Esophagus squamous epithelium (tissue), 4 donors: Measurements from ENCODE around the gene DRAP1.

Experiments
- CTCF ChIP-seq, 6 experiments: fragments of 450-650 bp in 4 of 6; fragments of 200-600 bp in 2 of 6; sonication (generic) in 2 of 6; IDR thresholded peaks; one replicate each; pipeline ENCODE4 v1.5.1; 2016 to 2019; ENCODE audit warnings: antibody characterized with exemption in 6 of 6, mild to moderate bottlenecking in 4 of 6, moderate library complexity in 4 of 6
- POLR2A ChIP-seq, 4 donors: fragments of 450-650 bp; IDR thresholded peaks; one replicate each; pipeline ENCODE4 v1.6.1; 2017; ENCODE audit warnings: antibody characterized with exemption in 4 of 4, mild to moderate bottlenecking in 4 of 4, moderate library complexity in 3 of 4

GRCh38 chr11:65896034-65896999 is 22.9 kb upstream of the DRAP1 start:
- TF ChIP-seq CTCF (IDR thresholded peaks at IDR 0.05) (no peak), POLR2A (IDR thresholded peaks at IDR 0.05) (no peak)
